ENCODE data around the gene CABLES1.

DNA sequence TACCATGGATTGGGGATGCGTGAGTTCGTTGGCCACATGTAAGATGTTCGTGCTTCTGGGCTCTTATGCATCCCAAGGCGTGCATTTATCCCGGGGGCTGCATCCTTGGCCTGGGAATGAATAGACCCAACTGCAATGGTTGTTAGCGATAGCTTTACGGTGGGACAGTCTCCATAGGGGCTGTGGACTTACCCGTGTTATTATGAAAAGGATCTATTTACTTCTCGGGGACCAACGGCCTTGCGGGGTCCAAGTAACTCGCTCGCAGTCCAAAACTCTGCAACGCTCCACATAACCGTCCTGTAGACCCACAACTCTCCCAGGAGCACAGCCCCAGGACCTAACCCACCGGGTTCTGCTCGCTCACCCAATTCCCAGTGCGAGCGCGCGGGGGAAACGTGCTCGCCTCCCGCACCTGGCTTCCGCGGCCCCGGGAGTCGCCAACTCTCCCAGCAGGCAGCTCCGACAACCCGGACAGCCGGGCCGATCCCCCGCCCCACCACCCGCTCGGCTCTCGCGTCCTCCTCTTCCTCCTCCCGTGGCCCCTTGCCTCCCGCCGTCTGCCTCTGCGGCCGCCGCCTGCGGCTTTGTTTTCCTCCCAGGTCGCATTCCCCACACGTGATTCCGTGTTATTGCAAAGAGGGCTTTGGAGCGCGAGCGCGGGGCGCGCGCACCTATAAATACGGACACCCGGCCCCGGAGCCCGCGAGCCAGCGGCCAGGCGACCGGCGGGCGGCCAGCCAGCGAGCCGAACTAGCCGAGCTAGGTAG, at the start of gene CABLES1:
- no peak for TF ChIP-seq EZH2phosphoT487 (conservative IDR thresholded peaks at IDR 0.05; ENCODE audit: low read length)
- TF ChIP-seq, protein P1, sequence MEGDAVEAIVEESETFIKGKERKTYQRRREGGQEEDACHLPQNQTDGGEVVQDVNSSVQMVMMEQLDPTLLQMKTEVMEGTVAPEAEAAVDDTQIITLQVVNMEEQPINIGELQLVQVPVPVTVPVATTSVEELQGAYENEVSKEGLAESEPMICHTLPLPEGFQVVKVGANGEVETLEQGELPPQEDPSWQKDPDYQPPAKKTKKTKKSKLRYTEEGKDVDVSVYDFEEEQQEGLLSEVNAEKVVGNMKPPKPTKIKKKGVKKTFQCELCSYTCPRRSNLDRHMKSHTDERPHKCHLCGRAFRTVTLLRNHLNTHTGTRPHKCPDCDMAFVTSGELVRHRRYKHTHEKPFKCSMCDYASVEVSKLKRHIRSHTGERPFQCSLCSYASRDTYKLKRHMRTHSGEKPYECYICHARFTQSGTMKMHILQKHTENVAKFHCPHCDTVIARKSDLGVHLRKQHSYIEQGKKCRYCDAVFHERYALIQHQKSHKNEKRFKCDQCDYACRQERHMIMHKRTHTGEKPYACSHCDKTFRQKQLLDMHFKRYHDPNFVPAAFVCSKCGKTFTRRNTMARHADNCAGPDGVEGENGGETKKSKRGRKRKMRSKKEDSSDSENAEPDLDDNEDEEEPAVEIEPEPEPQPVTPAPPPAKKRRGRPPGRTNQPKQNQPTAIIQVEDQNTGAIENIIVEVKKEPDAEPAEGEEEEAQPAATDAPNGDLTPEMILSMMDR (IDR thresholded peaks at IDR 0.05; ENCODE audit: insufficient read depth, low read length, poor library complexity, severe bottlenecking): no peak

All from SU-DHL-6 (cell line).